ENCODE data around the gene CPA1.

Gene CPA1

DNA sequence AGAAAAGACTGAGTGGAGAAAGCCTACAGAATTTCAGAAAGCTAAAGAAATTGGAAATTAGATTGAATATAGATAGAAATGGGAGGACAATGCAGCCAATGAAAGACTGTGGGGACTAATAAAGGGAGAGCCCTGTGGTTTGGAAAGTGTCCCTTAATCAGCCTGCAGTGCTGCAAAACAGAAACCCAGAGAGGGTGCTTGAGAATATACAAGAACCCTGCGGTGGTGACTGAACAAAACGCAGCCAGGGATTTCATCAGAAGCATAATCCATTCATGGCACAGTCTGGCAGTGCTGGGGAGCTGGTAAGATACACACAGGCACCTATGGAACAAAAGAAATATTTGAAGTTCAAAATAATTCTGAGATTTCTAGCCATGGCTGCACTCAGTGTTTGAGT is 41.4 kb downstream of the CPA1 start:
- H2AFZ ChIP-seq (ENCODE audit: low read depth, low read length), result no peak overlapping the region
- H3K9me3 ChIP-seq (ENCODE audit: insufficient read depth, low read length), result no peaks in the 10 kb centered on the region
- H3K27ac ChIP-seq (ENCODE audit: low read length), result no peak overlapping the region
- no peak overlapping the region for H3K4me2 ChIP-seq (ENCODE audit: low read length)
- H3K9ac ChIP-seq (ENCODE audit: low read length), result no peak overlapping the region
- no peaks in the 10 kb centered on the region for H3K27me3 ChIP-seq (ENCODE audit: low read depth, low read length)
- H3K4me3 ChIP-seq (ENCODE audit: low read length), result no peak overlapping the region
- no peaks in the 10 kb centered on the region for H4K20me1 ChIP-seq (ENCODE audit: insufficient read depth, low read length)
- no peaks in the 10 kb centered on the region for H3K79me2 ChIP-seq (ENCODE audit: low read length)
- no peak for TF ChIP-seq EZH2phosphoT487 (IDR thresholded peaks at IDR 0.05; ENCODE audit: low read depth)
- TF ChIP-seq CTCF (IDR thresholded peaks at IDR 0.05; ENCODE audit: low read depth, low read length), result no peak
- no peaks in the 10 kb centered on the region for H3K36me3 ChIP-seq (replicated peaks; ENCODE audit: low read depth, low read length)
- no peaks in the 10 kb centered on the region for H3K4me1 ChIP-seq (ENCODE audit: low read length)

DNA sequence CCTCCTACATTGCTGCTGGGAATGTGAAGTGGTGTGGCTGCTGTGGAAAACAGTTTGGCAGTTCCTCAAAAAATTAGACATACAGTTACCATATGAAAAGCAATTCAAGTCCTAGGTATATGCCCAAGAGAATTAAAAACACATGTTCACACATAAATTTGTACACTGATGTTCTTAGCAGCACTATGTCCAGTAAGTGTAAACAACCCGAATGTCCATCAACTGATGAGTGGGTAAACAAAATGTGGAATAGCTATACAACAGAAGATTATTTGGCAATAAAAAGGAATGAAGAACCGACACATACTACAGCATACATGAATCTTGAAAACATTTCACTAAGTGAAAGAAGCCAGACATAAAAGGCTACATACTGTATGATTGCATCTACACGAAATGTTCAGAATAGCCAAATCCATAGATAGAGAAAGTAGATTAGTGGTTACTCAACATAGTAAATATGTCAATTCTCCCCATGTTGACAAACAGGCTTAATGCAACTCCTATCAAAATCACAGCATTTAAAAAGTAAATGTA is 43.3 kb downstream of the CPA1 start:
- no peak overlapping the region for H2AFZ ChIP-seq (ENCODE audit: low read depth, low read length)
- H3K27me3 ChIP-seq (ENCODE audit: low read depth, low read length), result no peaks in the 10 kb centered on the region
- no peak for TF ChIP-seq CTCF (IDR thresholded peaks at IDR 0.05; ENCODE audit: low read depth, low read length)
- TF ChIP-seq EZH2phosphoT487 (IDR thresholded peaks at IDR 0.05; ENCODE audit: low read depth), result no peak
- no peaks in the 10 kb centered on the region for H3K9me3 ChIP-seq (ENCODE audit: insufficient read depth, low read length)
- no peaks in the 10 kb centered on the region for H4K20me1 ChIP-seq (ENCODE audit: insufficient read depth, low read length)
- H3K27ac ChIP-seq (ENCODE audit: low read length), result no peak overlapping the region
- no peaks in the 10 kb centered on the region for H3K79me2 ChIP-seq (ENCODE audit: low read length)
- H3K4me1 ChIP-seq (ENCODE audit: low read length), result no peaks in the 10 kb centered on the region
- H3K4me3 ChIP-seq (ENCODE audit: low read length), result no peak overlapping the region
- peaks cover 4% of the 10 kb centered on the region for H3K36me3 ChIP-seq (replicated peaks; ENCODE audit: low read depth, low read length)
- H3K9ac ChIP-seq (ENCODE audit: low read length), result no peak overlapping the region
- no peak overlapping the region for H3K4me2 ChIP-seq (ENCODE audit: low read length)

DNA sequence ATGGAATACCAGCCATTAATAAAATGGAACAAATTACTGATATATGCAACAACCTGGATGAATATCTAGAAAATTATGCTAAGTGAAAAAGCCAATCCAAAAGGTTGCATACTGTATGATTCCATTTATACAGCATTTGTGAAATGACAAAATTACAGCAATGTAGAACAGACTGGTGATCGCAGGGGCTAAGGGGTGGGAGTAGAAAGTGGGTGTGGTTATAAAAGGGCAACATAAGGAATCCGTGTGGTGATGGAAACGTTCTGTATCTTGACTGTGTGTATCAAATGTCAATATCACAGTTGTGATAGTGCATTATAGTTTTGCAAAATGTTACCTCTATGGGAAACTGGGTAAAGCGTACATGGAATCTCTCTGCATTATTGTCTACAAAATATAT is 45.5 kb downstream of the CPA1 start:
- no peaks in the 10 kb centered on the region for H3K4me1 ChIP-seq (ENCODE audit: low read length)
- H3K27ac ChIP-seq (ENCODE audit: low read length), result no peak overlapping the region
- no peak overlapping the region for H3K9ac ChIP-seq (ENCODE audit: low read length)
- H4K20me1 ChIP-seq (ENCODE audit: insufficient read depth, low read length), result no peaks in the 10 kb centered on the region
- peaks cover 4% of the 10 kb centered on the region for H3K36me3 ChIP-seq (replicated peaks; ENCODE audit: low read depth, low read length)
- no peak overlapping the region for H3K4me2 ChIP-seq (ENCODE audit: low read length)
- no peak overlapping the region for H3K4me3 ChIP-seq (ENCODE audit: low read length)
- TF ChIP-seq CTCF (IDR thresholded peaks at IDR 0.05; ENCODE audit: low read depth, low read length), result no peak
- no peak for TF ChIP-seq EZH2phosphoT487 (IDR thresholded peaks at IDR 0.05; ENCODE audit: low read depth)
- no peak overlapping the region for H2AFZ ChIP-seq (ENCODE audit: low read depth, low read length)
- no peaks in the 10 kb centered on the region for H3K27me3 ChIP-seq (ENCODE audit: low read depth, low read length)
- H3K9me3 ChIP-seq (ENCODE audit: insufficient read depth, low read length), result no peaks in the 10 kb centered on the region
- no peaks in the 10 kb centered on the region for H3K79me2 ChIP-seq (ENCODE audit: low read length)

DNA sequence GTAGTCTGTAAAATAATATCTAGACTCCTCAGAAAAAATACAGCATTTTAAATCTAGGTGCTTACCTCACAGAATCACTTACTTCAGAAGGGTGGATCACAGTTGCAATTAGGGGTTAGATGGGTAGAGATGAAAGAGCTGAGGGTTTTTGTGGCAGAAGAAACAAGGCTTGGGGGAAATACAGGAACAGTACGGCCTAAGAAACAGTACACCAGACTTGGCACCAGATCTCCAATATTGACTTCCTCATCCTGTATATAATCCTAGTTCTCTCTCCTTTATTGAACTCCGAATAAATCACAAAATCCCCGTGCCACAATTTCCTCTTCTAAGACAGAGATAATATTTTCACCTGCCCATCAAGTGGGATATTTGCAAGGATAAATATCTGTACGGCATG is 46.3 kb downstream of the CPA1 start:
- no peak overlapping the region for H3K4me2 ChIP-seq (ENCODE audit: low read length)
- H4K20me1 ChIP-seq (ENCODE audit: insufficient read depth, low read length), result no peaks in the 10 kb centered on the region
- no peak overlapping the region for H3K4me3 ChIP-seq (ENCODE audit: low read length)
- H3K9me3 ChIP-seq (ENCODE audit: insufficient read depth, low read length), result no peaks in the 10 kb centered on the region
- no peak overlapping the region for H3K9ac ChIP-seq (ENCODE audit: low read length)
- H3K27ac ChIP-seq (ENCODE audit: low read length), result no peak overlapping the region
- no peaks in the 10 kb centered on the region for H3K79me2 ChIP-seq (ENCODE audit: low read length)
- TF ChIP-seq EZH2phosphoT487 (IDR thresholded peaks at IDR 0.05; ENCODE audit: low read depth), result no peak
- TF ChIP-seq CTCF (IDR thresholded peaks at IDR 0.05; ENCODE audit: low read depth, low read length), result no peak
- H2AFZ ChIP-seq (ENCODE audit: low read depth, low read length), result no peak overlapping the region
- H3K36me3 ChIP-seq (replicated peaks; ENCODE audit: low read depth, low read length), result peaks cover 4% of the 10 kb centered on the region
- no peaks in the 10 kb centered on the region for H3K27me3 ChIP-seq (ENCODE audit: low read depth, low read length)
- no peaks in the 10 kb centered on the region for H3K4me1 ChIP-seq (ENCODE audit: low read length)

Measured in OCI-LY3 (cell line).